Left lung (tissue), 10 donors: ENCODE results near the gene TCEA2. TPM values are rescaled to one million over a fixed set of nuclear protein-coding genes. Genes with fewer than 3 reads are reported as not detected.
A peak's percentile ranks its signal among the peaks of the same experiment; 100 is the strongest.

Experiments used
- ATAC-seq: fragments of 200-7000 bp; cut with Tn5 transposase; one replicate; pipeline ENCODE4 v1.9.1; 2020; ENCODE audit warnings: moderate library complexity
- DNase-seq, 4 donors: peaks; one replicate each; pipeline ENCODE4 v3.0.0-alpha.2; 2013 to 2020
- H3K27ac ChIP-seq, 2 donors: fragments of 200-600 bp; sonication (generic) in 1 of 2; one replicate each; pipeline versions ENCODE4 v1.5.0 to v1.8.0; 2020 to 2021
- H3K27me3 ChIP-seq, 2 donors: fragments of 200-600 bp; sonication (generic) in 1 of 2; one replicate each; pipeline versions ENCODE4 v1.5.0 to v1.8.0; 2020 to 2021
- H3K36me3 ChIP-seq, 2 donors: fragments of 200-600 bp; sonication (generic) in 1 of 2; one replicate each; pipeline versions ENCODE4 v1.5.0 to v1.8.0; 2020 to 2021
- H3K4me1 ChIP-seq, 2 donors: fragments of 200-600 bp; one replicate each; pipeline ENCODE4 v1.8.0; 2021
- H3K4me3 ChIP-seq, 2 donors: fragments of 200-600 bp; sonication (generic) in 1 of 2; one replicate each; pipeline versions ENCODE4 v1.5.0 to v1.8.0; 2020 to 2021; ENCODE audit warnings: mild to moderate bottlenecking in 1 of 2
- H3K9me3 ChIP-seq, 2 donors: fragments of 200-600 bp; sonication (generic) in 1 of 2; one replicate each; pipeline versions ENCODE4 v1.5.0 to v1.8.0; 2020 to 2021
- CTCF ChIP-seq, 2 donors: fragments of 200-600 bp; sonication (generic) in 1 of 2; IDR thresholded peaks; one replicate each; pipeline versions ENCODE4 v1.5.0 to v1.8.0; 2021; ENCODE audit warnings: antibody characterized with exemption in 2 of 2
- intact Hi-C, 2 donors: fragments of 100-400 bp; cut with DNase I; formaldehyde crosslinking; loops; one replicate each; pipeline versions ENCODE4 v1.11.2 to v1.14.2; 2022
- polyA plus RNA-seq, 6 donors: library from polyadenylated mRNA; unstranded; fragments of 120-200 nt; gene quantifications; one replicate each; pipeline ENCODE4 v1.2.1, GENCODE V29; 2013; ENCODE audit not compliant: insufficient read length in 6 of 6
- total RNA-seq, 2 donors: library from RNA; stranded (reverse); fragmentation: NEBNext Ultra II Directional; extraction: Animal tissue kit (Norgen Biotek cat#: 25700); gene quantifications; one replicate each; pipeline ENCODE4 v1.2.1, GENCODE V29; 2021
- donor health status: DM: no; HTN: yes; CAD: no.
- donor health status: DM: no; HTN: no; CAD: no.

TCEA2 gene
- total and polyA plus RNA-seq, 8 donors = 31.2 to 93.0 (median 75.9) TPM

- intact Hi-C loops = no loop called here
- Histone ChIP-seq H3K27ac (no peak within 1 kb of the TSS), H3K4me1 (peaks cover 10 to 35% of the 10 kb centered on the region in 2 donors), H3K36me3 (peaks cover 0 to 47% of the 10 kb centered on the region in 2 donors), H3K4me3 (no peak within 1 kb of the TSS), H3K9me3 (no peaks in the 10 kb centered on the region), H3K27me3 (peaks cover 18 to 52% of the 10 kb centered on the region in 2 donors)
- no peak for DNase-seq
- ATAC-seq = no peak
- TF ChIP-seq CTCF (IDR thresholded peaks at IDR 0.05) = no peak
These were observed 27.1 kb upstream of the TCEA2 start, which contains the start of gene C20orf204 for GRCh38 chr20:64035933-64036345. C20orf204 (plus strand) TSS chr20:64036182; CDS start chr20:64036324, 142 bp downstream.

- H3K9me3 ChIP-seq = no peaks in the 10 kb centered on the region
- no peak for TF ChIP-seq CTCF (IDR thresholded peaks at IDR 0.05)
- H3K36me3 ChIP-seq = peaks cover 0 to 40% of the 10 kb centered on the region in 2 donors
- no peak overlapping the region for H3K4me3 ChIP-seq
- no peak for ATAC-seq
- intact Hi-C loops = no loop called here
- H3K27ac ChIP-seq = no peak overlapping the region
- peaks cover 23 to 58% of the 10 kb centered on the region in 2 donors for H3K27me3 ChIP-seq
- H3K4me1 ChIP-seq = peaks cover 12 to 41% of the 10 kb centered on the region in 2 donors
- DNase-seq = no peak
These were observed 26.4 kb upstream of the TCEA2 start for GRCh38 chr20:64036346-64037198.

GRCh38 chr20:64037199-64037497, 25.9 kb upstream of the TCEA2 start:
- Histone ChIP-seq H3K27me3 (peaks cover 28 to 64% of the 10 kb centered on the region in 2 donors), H3K4me1 (peaks cover 18 to 47% of the 10 kb centered on the region in 2 donors), H3K27ac (no peak overlapping the region), H3K36me3 (peaks cover 0 to 35% of the 10 kb centered on the region in 2 donors), H3K9me3 (no peaks in the 10 kb centered on the region), H3K4me3 (no peak overlapping the region)
- intact Hi-C loops = no loop called here
- no peak for DNase-seq
- no peak for ATAC-seq
- TF ChIP-seq CTCF (IDR thresholded peaks at IDR 0.05) = no peak

- peaks cover 32 to 69% of the 10 kb centered on the region in 2 donors for H3K27me3 ChIP-seq
- DNase-seq (no peak), ATAC-seq (no peak)
- peak overlapping the region in 1 of 2 donors; percentile 53 for H3K4me3 ChIP-seq
- intact Hi-C loops = no loop called here
- no peak for TF ChIP-seq CTCF (IDR thresholded peaks at IDR 0.05)
- H3K4me1 ChIP-seq = peaks cover 21 to 50% of the 10 kb centered on the region in 2 donors
- peaks cover 0 to 29% of the 10 kb centered on the region in 2 donors for H3K36me3 ChIP-seq
- no peaks in the 10 kb centered on the region for H3K9me3 ChIP-seq
- peak overlapping the region in 1 of 2 donors; percentile 76 for H3K27ac ChIP-seq
These were observed 25.3 kb upstream of the TCEA2 start for GRCh38 chr20:64037498-64038213.

- TF ChIP-seq CTCF (IDR thresholded peaks at IDR 0.05) = no peak
- H3K4me3 ChIP-seq = peak overlapping the region; percentile 38 to 53
- peak overlapping the region; percentile 76 to 78 for H3K27ac ChIP-seq
- peaks cover 21 to 50% of the 10 kb centered on the region in 2 donors for H3K4me1 ChIP-seq
- peaks cover 0 to 24% of the 10 kb centered on the region in 2 donors for H3K36me3 ChIP-seq
- ATAC-seq = peak; percentile 4
- peaks cover 32 to 73% of the 10 kb centered on the region in 2 donors for H3K27me3 ChIP-seq
- no peak for DNase-seq
- intact Hi-C loops = no loop called here
- H3K9me3 ChIP-seq = no peaks in the 10 kb centered on the region
These were observed 24.8 kb upstream of the TCEA2 start for GRCh38 chr20:64038224-64038564.
